HG03575 (cell line): Measurements from ENCODE around the gene SMPD3.

Experiments
- ATAC-seq: cut with Tn5 transposase; IDR thresholded peaks from one replicate; pipeline ENCODE4 v1.9.1; 2021; ENCODE audit not compliant: unreplicated experiment, insufficient number of reproducible peaks, low FRiP score; ENCODE audit errors: extremely low read depth

The SMPD3 gene

DNA sequence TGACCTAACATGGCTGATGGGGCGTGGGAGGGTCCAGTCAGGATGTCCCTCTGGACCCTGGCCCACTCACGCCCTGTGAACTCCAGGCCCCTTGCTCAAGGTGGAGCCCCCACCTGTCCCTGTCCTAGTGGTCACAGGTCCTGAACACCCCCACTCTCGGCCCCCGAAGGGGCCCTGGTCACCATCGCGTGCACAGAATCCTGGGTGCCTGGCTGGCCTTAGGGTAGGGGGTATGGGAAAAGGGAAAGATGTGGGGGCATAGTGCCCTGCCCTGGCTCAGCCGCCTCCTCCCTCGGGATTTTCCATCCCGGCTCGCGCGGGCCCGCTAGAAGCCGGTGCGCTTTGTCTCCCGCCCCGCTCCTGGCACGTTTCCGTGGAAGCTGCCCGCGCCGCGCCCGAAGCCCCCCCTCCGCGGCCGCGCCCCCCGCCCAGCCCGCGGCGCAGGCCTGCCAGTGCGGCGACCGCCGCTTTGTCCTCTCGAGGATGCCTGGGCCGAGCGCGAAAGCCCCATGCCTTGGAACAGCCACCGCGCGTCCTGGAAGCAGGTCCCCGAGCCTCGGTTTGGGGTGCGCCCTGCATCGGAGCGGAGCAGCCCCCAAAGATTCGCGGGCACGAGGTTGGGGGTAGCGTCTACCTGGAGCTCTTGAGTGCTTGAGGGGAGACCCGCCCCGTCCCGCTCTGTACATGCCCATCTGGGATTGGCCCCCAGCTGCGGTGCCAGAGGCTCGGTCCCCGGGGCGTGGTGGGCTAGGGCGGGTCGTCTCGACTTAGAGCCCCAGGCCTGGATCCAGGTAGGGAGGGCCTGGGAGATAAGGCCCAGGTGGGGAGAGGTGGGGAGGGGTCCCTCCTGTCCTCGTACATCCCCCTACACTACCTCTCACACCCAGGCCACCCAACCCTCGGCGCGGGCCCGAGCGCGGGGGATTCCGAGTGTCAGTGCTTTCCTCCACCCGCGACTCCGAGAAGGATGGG lies 1.3 kb downstream of the SMPD3 start:
- ATAC-seq, result no peak

DNA sequence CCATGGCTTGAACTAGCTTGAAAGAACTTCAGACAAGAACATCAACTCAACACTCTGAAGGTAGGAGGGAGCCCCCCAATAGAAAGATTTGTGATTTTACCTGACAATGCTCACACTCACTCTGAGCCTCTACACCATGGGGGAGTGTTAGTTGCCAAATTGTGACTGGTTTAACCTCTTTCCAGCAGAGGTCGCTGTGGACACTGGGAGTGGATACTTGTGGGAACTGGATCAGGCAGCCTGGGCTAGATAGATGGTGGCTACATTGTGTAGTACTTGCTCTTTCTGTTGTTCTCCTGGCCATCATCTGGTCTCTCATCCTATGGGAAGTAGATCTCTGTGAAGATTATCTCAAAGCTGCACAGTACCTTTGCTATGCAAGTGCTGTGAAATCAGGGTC lies 2.9 kb downstream of the SMPD3 start:
- ATAC-seq, result no peak

DNA sequence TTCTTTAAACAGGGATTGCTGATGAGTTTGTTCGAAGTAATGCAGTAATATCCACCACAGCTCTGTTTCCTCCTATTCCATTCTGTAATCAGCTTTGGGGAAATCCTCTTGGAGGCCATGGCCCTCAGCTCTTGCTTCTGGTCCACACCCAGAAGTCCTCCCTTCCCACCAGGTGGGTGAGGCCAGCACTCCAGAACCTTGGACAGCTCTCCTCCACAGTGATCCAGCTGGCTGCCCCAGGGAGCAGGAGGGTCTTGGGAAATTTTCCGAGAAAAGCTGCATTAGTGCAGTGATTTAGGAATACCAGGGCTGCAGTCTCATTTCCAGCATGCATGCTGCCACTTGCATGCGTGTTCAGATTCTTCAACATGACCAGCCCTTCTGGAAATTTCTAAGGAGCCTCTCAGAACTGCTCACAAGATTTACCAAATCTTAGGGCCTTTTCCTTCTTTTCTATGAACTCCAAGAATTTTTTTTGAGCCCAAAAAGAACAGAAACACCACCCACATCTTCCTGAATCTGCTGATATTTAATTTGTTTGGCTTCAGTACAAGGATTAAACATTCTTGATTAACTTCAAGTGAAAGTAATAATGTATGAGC lies 4.2 kb downstream of the SMPD3 start:
- ATAC-seq, result no peak

DNA sequence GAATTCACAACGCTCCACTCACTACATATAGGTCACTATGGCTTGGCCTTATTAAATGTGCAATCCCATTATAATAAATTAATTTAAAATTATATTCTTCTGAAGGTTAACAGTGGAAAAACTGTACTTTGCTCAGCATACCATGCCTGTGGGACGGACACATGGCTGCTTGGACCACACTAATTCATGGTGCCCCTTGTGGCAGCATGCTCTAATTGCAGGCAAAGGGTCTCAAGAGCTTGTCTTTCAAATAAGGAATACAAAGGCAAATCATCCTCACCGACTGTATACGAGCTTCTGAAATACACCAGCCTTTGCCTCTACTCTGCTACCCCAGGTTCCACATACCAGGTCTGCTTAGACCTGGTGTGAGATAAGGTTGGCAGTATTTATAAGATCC lies 11.7 kb downstream of the SMPD3 start:
- ATAC-seq, result no peak

DNA sequence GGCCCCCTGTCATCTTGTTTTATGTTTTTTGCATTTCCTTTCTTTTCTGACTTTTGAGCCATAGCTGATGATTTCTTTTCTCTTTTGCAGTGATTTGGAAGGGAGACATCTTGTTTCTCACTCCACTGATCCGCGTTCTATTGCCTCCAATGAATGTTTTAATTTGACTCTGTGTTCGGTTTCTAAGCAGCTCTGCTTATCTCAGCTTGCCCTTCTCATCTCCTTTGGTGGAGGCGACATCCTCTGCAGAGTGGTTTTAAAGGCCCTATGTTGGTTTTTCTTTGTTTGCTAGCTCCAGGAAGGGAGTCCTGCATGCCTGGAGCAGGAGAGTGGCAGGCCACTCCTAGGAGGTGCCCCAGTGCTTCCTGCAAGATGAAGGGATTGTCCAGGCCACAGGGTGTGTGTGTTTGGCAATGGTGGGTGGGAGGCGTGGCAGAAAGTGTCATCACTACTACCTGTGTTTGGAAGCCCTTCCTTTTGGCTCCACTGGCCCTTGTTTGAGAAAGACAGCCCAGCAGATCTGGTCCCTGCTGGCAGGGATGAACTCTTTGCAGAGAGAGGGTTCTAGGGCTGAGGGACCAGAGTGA lies 13.6 kb downstream of the SMPD3 start:
- ATAC-seq, result no peak

DNA sequence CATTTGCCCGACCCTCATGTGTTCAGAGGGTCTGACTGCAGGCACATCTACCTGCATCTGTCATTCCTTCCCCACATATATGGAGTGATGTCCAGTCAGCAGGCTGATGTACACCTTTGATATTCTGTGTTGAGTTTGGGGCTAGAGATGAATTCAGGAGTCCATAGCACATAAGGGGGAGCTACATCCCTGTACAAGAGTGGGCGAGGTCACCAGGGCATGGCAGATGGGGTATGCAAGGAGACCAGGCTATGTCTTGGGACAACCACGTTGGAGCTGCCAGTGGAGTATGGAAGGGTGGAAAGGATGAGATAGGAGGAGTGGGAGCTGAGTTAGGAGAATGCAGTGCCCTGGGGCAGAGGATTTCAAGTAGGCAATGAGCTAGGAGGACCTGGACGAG lies 15.0 kb downstream of the SMPD3 start:
- no peak for ATAC-seq

DNA sequence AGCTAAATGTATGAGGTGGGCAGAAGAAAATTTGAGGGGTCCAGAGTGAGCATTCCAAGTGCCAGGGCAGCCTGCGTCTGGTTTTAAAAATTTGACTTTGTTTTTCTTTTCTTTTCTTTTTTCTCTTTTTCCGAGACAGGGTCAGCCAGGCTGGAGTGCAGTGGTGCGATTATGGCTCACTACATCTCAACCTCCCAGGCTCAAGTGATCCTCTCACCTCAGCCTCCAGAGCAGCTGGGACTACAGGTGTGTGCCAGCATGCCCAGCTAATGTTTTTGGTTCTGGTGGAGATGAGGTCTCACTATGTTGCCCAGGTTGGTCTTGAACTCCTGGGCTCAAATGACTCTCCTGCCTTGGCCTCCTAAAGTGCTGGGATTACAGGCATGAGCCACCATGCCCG lies 15.6 kb downstream of the SMPD3 start:
- no peak for ATAC-seq

DNA sequence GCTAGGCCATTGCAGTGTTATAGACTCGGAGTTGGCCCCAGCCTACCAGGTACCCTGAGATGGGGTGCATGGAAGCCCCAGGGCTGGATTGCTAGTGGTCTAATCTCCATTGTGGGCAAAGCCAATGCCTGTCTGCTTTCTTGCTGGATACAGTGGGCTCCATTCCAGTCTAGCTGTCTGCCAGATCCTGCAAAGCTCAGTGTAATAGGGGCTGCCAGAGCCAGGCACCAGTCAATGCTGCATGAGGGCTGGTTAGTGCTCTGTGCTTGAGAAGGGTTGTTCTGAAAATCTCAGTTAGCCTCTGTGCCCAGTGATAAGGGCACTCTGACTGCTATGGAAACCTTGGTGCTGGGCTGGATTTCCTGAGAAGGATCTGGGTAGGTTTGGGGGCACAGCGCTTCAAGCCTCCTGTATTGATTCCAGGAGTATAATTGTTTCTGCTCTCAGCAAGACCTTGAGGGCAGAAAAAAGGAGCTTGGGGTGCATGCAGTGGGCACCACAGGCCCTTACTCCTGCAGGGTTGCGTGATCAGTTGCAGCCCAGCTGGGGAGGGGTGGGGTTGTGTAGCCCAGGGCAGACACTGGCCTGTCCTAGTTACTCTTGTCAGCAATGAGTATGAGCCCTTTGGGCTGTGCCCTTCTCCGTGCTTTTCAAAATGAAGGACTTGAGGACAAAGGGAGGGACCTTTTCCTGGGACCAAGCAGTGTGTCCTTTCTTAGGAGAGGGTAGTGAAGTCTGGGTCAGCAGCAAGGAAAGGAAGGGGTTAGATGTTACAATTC lies 19.0 kb downstream of the SMPD3 start:
- ATAC-seq, result no peak

DNA sequence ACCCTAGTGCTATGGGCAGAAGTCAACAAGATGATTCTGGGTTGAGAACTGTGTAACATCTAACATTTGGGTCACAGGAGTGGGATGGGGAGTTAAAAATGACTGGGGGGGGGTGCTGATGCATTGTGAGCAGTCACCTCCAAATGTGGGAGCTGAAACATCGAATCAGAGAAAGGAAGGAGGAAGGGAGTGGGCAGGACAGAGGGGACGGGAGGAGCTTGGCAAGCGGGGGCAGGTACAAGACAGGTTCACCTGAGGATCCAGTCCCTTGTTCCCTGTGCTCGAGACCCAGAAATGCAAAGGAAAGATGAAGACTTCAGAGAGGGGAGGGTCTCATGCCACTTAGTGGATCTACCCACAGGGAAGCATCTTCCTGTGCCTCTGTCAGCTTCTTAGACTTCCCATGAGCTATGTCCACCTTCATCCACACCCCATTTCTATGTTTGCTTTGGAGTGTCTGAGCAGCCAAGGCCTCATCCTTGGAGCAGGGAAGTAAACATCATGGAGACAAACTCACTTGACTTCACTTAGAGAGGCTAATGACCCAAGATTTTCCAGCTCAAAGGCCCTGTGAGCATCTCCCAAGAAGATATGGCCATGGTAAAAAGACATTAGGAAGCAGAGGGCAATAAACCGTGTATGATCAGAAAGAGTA lies 20.5 kb downstream of the SMPD3 start:
- ATAC-seq, result no peak

DNA sequence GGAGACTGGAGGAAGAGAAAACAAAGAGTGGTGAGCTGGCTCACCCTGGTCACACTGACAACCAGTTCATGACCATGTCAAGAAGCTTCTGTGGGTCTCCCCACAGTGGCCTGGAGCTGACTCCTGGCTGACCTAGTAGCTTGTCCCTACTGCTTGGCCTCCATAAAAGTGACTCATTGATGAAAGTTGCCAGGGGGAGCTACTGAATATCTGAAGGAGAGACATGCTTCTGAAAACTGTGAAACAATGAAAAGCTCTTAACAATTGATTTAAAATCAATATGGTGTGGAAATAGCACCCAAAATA lies 22.0 kb downstream of the SMPD3 start:
- no peak for ATAC-seq

DNA sequence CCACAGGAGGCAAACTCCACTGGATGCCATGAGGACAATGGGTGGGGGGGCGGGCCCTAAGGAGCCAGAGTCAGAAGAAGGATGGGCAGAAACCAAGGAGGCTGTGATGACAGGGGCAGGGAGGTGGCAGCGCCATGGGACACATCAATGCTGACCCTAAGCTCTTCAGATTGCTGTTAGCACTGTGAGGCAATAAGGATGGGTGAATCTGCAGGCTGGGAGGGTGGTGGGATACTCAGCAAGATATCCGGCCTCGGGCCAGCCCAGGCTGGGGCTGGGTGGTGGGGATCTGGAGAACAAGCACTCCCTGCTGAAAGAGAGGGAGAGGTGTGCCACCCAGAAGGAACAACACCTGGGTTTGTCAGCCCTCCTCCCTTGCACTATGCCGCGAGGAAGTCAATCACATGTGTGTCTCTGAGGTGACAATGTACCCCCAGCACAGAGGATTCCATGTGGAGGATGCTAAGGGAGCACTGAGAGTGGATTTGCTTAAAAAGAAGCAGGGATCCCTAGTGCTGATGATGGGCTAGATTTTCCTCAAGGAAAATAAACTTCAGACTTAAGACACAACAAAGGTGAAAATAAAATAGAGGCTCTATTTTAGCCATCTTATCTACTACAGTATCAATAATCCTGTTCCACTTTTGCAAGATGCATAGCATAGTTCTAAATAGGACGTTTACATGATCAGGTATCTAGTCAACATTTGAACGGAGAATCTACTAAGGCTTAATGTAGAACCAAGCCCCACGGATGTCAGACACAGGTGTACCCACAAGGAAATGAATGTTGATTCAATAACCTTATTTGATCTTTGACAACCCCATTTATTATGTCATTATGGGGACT lies 22.6 kb downstream of the SMPD3 start:
- no peak for ATAC-seq

DNA sequence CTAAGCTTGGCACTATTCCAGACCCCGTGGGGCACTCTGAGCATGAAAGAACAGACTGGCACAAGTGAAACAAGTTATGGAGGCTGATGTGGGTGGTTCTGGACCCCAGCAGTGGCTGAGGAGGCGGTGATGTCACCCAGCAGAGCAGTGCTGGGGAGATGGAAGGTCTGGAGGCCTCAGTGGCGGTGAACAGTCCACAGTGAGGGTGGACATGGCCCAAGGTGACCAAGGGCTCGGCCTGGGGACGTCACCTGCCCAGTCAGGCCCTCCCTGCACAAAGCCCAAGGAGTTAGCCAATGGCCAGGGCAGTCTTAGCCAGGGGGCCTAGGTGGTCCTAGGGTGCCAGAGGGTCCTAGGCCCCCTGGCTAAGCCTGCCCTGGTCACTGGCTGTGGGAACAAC lies 24.5 kb downstream of the SMPD3 start:
- no peak for ATAC-seq

DNA sequence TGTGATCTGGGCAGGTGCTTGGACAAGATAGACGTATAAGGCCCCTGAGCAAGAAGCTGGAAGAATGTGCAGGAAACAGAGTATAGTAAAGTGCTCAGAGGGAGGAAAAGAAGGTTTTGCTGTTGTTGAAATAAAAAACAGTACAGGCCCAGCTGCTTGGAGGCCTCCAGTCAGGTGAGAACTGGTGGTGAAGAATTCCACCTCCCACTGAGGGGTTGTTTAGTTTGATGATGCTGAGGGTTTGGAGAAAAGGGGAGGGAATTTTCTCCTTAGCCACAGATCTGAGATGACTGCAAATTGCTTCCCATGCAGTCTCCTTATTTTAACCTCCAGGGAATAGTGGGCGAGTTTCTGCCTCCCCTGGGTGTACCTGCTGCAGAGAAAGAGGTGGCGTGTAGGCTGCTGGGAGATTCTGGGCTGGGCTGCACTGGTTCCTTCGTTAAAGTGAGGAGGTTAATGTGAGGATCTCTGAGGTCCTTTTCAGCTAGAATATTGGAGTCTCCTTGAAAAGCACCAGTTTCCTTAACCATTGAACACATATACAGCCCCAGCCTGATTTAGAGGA lies 25.8 kb downstream of the SMPD3 start:
- ATAC-seq, result no peak

DNA sequence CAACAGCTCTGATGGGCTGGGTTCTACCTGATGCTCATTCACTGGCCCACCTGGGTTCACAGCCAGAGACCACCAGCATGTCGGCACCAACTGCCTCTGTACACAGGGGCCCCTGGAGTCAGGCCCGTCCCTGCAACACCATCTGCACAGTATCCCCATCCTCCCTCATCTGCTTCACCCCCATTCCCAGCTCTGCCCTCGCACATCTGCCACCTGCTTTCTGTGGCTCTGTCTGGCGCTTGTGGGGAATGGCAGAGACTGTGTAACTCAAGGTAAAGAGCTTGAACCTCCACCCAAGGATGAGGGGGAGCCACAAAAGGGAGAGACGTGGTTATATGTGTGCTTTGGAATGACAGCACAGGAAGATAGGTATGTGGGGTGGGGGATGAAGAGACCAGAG lies 27.2 kb downstream of the SMPD3 start:
- no peak for ATAC-seq

DNA sequence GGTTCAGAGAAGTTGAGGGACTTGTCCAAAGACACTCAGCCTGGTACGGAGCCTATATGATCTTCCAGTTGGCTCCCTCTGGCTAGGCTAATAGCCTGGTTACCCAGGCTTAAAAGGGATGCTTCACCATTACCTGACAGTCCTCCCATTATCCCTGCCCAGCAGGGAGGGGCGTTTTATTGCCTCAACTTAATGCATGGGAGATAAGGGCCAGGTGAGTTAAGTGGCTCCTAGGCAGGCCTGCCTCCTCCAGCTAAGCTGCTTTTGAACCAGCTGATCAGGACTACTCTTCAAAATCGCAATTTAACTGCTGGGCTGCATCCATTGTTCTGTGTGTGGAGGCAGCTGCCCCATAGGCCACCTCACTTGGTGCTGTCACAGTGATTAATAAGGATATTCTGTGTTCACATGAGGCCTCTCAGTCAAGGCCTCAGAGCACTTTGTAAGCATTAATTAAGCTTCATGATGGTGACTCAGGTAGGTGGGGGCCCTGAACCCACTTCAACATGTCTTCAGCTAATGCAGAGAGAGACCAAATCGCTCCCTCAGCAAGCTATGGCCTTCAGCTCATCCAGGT lies 27.9 kb downstream of the SMPD3 start:
- ATAC-seq, result no peak

DNA sequence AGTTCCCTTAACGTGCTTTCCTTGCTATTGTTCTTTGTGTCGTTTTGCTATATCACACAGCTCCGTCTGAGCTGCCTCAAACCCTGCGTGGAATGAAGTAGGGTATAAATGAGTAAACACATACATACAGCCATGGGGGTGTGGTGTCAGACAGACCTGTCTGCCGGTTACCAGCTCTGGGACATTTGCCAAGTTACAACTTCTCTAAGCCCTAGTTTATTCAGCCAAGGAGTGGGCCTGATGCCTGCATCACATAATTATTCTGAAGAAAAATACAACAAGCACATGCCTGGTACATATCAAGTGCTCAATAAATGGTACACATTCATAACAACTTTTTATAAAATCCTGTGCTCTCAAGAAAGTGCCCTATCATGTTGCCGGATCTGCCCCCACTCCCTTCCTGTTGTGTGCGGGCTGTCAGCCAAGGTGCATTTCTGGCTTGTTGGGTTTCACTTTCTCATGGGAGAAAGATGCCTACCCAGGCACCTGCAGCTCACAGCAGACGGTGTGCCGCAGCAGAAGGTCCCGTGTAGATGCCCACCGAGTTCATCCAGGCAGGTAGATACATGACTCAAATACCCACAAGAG lies 30.5 kb downstream of the SMPD3 start:
- ATAC-seq, result no peak
